ENCODE data around the gene SERTAD3.
A peak's percentile ranks its signal among the peaks of the same experiment; 100 is the strongest.
"Not testable (repeated sequence)": the region's sequence is repeated elsewhere in the genome, so short reads cannot be mapped to it uniquely, and the experiment has no call there.

The SERTAD3 gene

DNA sequence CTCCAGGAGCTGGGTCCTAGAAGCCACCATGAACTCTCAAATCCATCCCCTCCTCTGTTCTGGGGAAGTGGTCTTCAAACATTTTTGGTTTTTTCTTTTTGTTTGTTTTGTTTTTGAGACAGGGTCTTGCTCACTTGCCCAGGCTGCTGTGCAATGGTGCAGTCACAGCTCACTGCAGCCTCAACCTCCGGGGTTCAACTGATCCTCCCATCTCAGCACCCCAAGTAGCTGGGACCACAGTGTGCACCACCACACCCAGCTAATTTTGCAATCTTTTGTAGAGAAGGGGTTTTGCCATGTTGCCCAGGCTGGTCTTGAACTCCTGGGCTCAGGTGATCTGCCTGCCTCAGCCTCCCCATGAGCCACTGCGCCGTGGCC lies 14.5 kb upstream of the SERTAD3 start:
- no peak for DNase-seq (ENCODE audit: insufficient read length, low spot score)
- no peak for FAIRE-seq

DNA sequence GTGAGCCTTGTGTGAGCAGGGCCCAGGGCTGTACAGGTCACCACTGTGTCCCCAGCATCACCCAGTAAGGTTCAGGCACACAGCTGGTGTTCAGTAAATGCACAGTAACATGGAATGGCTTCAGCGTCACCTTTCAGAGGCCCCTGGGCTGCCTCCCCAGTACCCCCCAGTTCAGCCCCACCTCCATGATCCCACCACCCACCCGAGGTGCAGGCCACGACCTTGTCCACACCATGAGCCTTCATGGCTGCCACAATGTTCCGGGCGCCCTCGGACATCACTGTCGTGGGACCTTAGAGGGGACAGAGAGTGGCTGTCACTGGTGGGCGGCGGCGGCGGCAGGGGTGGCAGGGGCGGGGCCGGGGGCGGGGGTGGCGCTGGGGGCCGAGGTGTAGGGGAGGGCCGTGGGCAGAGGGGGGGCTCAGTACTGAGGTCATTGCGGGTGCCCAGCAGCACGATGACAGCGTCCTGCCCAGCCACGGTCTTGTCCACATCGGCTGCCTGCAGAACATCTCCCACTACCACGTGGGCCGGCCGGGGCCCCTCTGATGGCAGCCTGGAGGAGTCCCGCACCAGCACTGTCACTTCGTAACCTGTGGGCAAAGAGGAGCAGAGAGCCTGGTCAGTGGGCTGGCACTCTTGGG lies 13.9 kb upstream of the SERTAD3 start:
- FAIRE-seq = no peak

GRCh38 chr19:40457048-40457447 lies 12.9 kb upstream of the SERTAD3 start:
- FAIRE-seq (no peak), DNase-seq (ENCODE audit: insufficient read length, low spot score) (no peak)

More for the DNA sequence above, 13.9 kb upstream of the SERTAD3 start:
- DNase-seq (ENCODE audit: insufficient read length, low spot score) = no peak

DNA sequence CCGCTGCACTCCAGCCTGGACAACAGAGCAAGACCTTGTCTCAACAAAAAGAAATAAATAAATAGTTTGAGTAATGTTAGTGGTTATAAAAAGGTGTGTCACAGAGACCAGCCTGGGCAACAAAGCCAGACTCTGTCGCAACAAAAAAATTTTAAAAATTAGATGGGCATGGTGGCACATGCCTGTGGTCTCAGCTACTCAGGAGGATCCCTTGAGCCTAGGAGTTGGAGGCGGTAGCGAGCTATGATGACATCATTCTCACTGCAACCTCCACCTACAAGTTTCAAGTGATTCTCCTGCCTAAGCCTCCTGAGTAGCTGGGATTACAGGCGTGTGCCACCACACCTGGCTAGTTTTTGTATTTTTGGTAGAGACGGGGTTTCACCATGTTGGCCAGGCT lies 9.8 kb upstream of the SERTAD3 start:
- DNase-seq (ENCODE audit: insufficient read length, low spot score); FAIRE-seq: not testable (repeated sequence)

- FAIRE-seq = no peak
- DNase-seq (ENCODE audit: insufficient read length, low spot score) = no peak
Measured at GRCh38 chr19:40453151-40453735, 9.1 kb upstream of the SERTAD3 start.

DNA sequence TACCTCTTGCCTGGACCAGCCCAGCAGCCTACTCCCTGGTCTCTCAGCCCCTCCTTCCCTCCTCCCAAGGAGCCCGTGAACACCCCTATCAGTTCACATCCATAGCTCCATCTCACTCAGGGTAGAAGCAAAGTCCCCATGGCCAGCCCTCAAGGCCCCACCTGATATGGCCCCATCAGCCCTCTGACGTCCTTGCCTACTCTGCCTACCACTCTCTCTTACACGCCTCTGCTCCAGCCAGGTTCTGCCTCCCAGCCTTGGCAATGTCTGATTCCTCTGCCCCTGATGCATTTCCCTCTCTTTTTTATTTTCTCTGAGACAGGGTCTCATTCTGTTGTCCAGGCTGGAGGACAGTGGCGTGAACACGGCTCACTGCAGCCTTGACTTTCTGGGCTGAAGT lies 7.9 kb upstream of the SERTAD3 start:
- DNase-seq (ENCODE audit: insufficient read length, low spot score) = no peak
- no peak for FAIRE-seq

GRCh38 chr19:40450664-40451063 lies 6.5 kb upstream of the SERTAD3 start:
- FAIRE-seq = no peak
- DNase-seq (ENCODE audit: insufficient read length, low spot score) = no peak

- DNase-seq (ENCODE audit: insufficient read length, low spot score) (no peak), FAIRE-seq (no peak)
Measured at GRCh38 chr19:40449506-40449905, 5.4 kb upstream of the SERTAD3 start.

DNA sequence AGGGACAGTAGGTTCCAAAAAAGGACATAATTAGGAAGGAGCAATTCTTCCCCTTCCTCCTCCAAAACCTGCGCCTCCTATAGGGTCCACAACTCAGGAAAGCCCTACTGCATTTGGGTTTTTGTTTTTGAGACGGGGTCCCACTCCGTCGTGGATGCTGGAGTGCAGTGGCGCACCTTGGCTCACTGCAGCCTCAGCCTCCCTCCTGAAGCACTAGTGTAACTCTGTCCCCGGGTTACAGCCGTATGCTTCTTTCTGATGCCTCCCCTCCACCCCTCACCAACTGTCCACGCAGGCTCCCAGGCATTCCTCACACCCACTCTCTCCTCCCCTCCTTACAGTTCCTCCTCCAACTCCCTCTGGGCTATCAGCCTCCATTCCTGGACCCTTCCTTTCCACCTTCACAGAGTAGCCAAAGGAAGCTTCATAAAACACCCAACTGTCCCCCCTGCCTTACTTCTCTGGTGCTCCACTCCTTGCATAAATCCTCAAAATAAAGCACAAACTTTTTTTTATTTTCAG lies 2.2 kb upstream of the SERTAD3 start:
- DNase-seq (ENCODE audit: insufficient read length, low spot score) (no peak), FAIRE-seq (no peak)

- DNase-seq (ENCODE audit: insufficient read length, low spot score) (no peak), FAIRE-seq (no peak)
Measured at GRCh38 chr19:40445780-40446262, 1.7 kb upstream of the SERTAD3 start.

DNA sequence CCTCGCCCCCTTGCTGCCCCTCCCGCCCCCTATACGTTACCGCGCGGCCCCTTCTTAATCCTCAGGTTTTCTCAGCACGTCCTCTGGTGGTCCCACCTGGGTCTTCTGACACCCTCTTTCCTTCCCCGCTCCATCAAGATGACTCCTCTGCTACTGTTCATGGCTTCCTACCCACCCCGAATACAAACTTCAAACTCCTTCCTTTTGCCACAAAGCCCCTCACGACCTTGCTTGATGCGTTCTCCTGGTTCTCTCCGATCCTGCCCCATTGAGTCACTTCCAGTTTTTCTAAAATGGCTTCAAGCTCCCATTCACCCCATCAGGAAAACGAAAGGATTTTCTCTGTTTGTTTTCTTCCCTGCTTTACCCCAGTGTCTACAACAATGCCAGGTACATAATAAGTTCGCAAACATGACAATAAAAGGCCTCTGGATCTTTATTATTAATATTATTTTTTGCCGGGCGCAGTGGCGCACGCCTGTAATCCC lies 734 bp upstream of the SERTAD3 start:
- FAIRE-seq = no peak
- DNase-seq (ENCODE audit: insufficient read length, low spot score) = no peak

- DNase-seq (ENCODE audit: insufficient read length, low spot score) (peak; percentile 89), FAIRE-seq (peak; percentile 96)
Measured at GRCh38 chr19:40443131-40443999, 770 bp downstream of the SERTAD3 start.

- DNase-seq (ENCODE audit: insufficient read length, low spot score) (no peak), FAIRE-seq (no peak)
Measured at GRCh38 chr19:40442328-40443130, 1.6 kb downstream of the SERTAD3 start.

DNA sequence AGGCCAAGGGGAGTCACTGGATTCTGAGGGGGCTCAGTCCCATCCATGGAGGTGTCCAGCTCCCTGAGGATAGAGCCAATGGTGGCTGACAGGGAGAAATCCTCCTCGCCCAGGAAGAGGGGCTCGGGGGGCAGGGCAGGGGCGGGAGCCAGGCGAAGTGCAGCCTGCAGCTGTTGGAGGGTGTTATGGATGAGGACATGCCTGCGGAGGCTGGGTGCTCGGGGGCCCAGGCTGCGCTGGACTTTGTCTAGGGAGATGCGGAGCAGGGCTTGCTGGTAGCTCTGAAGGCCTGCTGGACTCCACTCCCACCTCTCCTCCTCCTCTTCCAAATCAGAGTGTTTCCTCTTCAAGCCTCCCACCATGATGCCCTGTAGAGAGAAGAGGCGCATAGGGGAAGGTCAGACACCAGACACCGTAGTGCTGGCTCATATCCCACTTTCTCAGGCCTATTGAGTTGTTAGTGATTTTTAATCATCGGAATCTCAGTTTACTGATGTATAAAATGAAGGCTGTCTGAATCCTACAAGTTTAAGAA lies 2.3 kb downstream of the SERTAD3 start:
- FAIRE-seq = no peak

GRCh38 chr19:40438284-40438683 lies 5.9 kb downstream of the SERTAD3 start:
- FAIRE-seq = no peak
- DNase-seq (ENCODE audit: insufficient read length, low spot score) = no peak

More for the DNA sequence above, 2.3 kb downstream of the SERTAD3 start:
- no peak for DNase-seq (ENCODE audit: insufficient read length, low spot score)

- FAIRE-seq (peak; percentile 77), DNase-seq (ENCODE audit: insufficient read length, low spot score) (peak; percentile 58)
Measured at GRCh38 chr19:40433391-40434216, 10.5 kb downstream of the SERTAD3 start.

GRCh38 chr19:40432760-40433159 lies 11.4 kb downstream of the SERTAD3 start:
- not testable (repeated sequence) for FAIRE-seq; DNase-seq (ENCODE audit: insufficient read length, low spot score)

DNA sequence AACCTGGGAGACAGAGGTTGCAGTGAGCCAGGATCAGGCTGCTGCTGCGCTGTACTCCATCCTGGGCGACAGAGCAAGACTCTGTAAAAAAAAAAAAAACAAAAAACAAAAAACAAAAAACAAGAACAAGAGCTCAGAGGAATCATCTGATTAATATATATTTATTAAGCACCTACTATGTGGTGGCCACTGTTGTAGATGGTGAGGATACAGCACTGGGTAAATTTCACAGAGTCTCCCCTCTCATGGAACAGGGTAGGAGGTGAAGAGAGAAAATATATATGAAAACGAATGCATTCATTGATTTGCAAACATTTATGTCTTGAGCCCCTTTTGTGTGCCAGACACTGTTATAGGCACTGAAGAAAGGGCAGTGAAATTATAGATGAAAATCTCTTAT lies 12.4 kb downstream of the SERTAD3 start:
- DNase-seq (ENCODE audit: insufficient read length, low spot score) = no peak
- no peak for FAIRE-seq

GRCh38 chr19:40430242-40430641 lies 13.9 kb downstream of the SERTAD3 start:
- DNase-seq (ENCODE audit: insufficient read length, low spot score) = not testable (repeated sequence)

More at GRCh38 chr19:40430242-40430641, 13.9 kb downstream of the SERTAD3 start:
- FAIRE-seq = not testable (repeated sequence)

All from GM19239 (cell line).